Suprapubic skin (tissue), 4 donors: ENCODE measurements around the gene LTC4S. TPM values are rescaled to one million over a fixed set of nuclear protein-coding genes. Genes with fewer than 3 reads are reported as not detected.

Experiments
- DNase-seq, 2 donors: peaks; one replicate each; pipeline ENCODE4 v3.0.0-alpha.2; 2019; ENCODE audit warnings: low spot score in 2 of 2
- H3K27ac ChIP-seq: fragments of 200-600 bp; sonication (generic); one replicate; pipeline ENCODE4 v1.5.1; 2019
- H3K27me3 ChIP-seq: fragments of 200-600 bp; sonication (generic); one replicate; pipeline ENCODE4 v1.5.1; 2019
- H3K36me3 ChIP-seq: fragments of 200-600 bp; sonication (generic); one replicate; pipeline ENCODE4 v1.5.1; 2019
- H3K4me1 ChIP-seq: fragments of 200-600 bp; sonication (generic); one replicate; pipeline ENCODE4 v1.5.1; 2019
- H3K4me3 ChIP-seq: fragments of 200-600 bp; sonication (generic); one replicate; pipeline ENCODE4 v1.5.1; 2019; ENCODE audit warnings: mild to moderate bottlenecking
- H3K9me3 ChIP-seq: fragments of 200-600 bp; sonication (generic); one replicate; pipeline ENCODE4 v1.5.1; 2019
- EP300 ChIP-seq: sonication (generic); formaldehyde crosslinking; IDR thresholded peaks from one replicate; pipeline ENCODE4 v1.6.1; 2017; ENCODE audit warnings: antibody characterized with exemption
- POLR2A ChIP-seq, 2 donors: fragments of 450-650 bp; IDR thresholded peaks; one replicate each; pipeline ENCODE4 v1.6.1; 2017; ENCODE audit warnings: antibody characterized with exemption in 2 of 2, mild to moderate bottlenecking in 2 of 2, moderate library complexity in 2 of 2
- POLR2AphosphoS5 ChIP-seq, 3 donors: sonication (generic); formaldehyde crosslinking; IDR thresholded peaks; one replicate each; pipeline ENCODE4 v1.6.1; 2017; ENCODE audit warnings: antibody characterized with exemption in 3 of 3
- WGBS: methylation state at CpG from one replicate; pipeline ENCODE4 v1.1.5; 2018; 5-methylcytosine and 5-hydroxymethylcytosine counted together
- total RNA-seq, 4 donors: library from RNA; depleted of rRNA; stranded (reverse); fragments of >200 nt; gene quantifications; one replicate each; pipeline ENCODE4 v1.1.0, GENCODE V29; 2016
- TF ChIP-seq, protein P1 (sequence below), 2 donors: fragments of 200-600 bp in 1 of 2; fragments of 450-650 bp in 1 of 2; sonication (generic) in 1 of 2; IDR thresholded peaks; one replicate each; pipeline ENCODE4 v1.5.1; 2016 to 2019; ENCODE audit warnings: antibody characterized with exemption in 2 of 2, mild to moderate bottlenecking in 1 of 2, moderate library complexity in 1 of 2

LTC4S gene
- total RNA-seq, 4 donors from 2014 or later = 3.5 to 7.9 (median 4.5) TPM

DNA sequence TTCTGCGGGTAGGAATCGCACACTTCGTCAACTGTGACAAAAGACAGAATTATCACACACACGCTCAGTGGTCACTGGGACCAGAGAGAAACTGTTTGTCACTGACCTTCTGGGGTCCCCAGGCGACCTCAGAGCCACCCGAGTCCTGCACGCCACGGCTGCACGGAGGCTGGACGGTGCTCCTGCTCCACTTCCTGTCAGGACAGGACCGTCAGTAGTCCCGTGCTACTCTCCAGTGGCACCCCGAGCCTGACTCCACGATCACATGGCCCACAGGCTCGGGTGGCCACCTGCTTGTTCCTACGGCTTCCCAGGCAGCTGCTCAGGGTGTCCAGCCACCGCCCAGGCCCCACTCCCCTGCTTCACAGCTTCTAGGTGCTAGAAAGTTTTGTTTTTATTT, 47.0 kb downstream of the LTC4S start:
- 92% methylated on average over 13 of the region's 17 CpGs for WGBS
- Histone ChIP-seq H3K4me3 (no peak overlapping the region), H3K27me3 (no peaks in the 10 kb centered on the region), H3K9me3 (peaks cover 2% of the 10 kb centered on the region), H3K36me3 (peaks cover 55% of the 10 kb centered on the region), H3K27ac (no peak overlapping the region), H3K4me1 (no peaks in the 10 kb centered on the region)
- no peak for DNase-seq
- TF ChIP-seq, protein P1, sequence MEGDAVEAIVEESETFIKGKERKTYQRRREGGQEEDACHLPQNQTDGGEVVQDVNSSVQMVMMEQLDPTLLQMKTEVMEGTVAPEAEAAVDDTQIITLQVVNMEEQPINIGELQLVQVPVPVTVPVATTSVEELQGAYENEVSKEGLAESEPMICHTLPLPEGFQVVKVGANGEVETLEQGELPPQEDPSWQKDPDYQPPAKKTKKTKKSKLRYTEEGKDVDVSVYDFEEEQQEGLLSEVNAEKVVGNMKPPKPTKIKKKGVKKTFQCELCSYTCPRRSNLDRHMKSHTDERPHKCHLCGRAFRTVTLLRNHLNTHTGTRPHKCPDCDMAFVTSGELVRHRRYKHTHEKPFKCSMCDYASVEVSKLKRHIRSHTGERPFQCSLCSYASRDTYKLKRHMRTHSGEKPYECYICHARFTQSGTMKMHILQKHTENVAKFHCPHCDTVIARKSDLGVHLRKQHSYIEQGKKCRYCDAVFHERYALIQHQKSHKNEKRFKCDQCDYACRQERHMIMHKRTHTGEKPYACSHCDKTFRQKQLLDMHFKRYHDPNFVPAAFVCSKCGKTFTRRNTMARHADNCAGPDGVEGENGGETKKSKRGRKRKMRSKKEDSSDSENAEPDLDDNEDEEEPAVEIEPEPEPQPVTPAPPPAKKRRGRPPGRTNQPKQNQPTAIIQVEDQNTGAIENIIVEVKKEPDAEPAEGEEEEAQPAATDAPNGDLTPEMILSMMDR (IDR thresholded peaks at IDR 0.05) = no peak
- TF ChIP-seq POLR2A (IDR thresholded peaks at IDR 0.05) (no peak), POLR2AphosphoS5 (IDR thresholded peaks at IDR 0.05) (no peak), EP300 (no peak)

GRCh38 chr5:179841621-179842020, 47.8 kb downstream of the LTC4S start:
- TF ChIP-seq EP300 (no peak), POLR2AphosphoS5 (IDR thresholded peaks at IDR 0.05) (no peak), POLR2A (IDR thresholded peaks at IDR 0.05) (no peak)
- TF ChIP-seq, protein P1 (IDR thresholded peaks at IDR 0.05) = no peak
- Histone ChIP-seq H3K36me3 (peaks cover 52% of the 10 kb centered on the region), H3K27ac (no peak overlapping the region), H3K27me3 (no peaks in the 10 kb centered on the region), H3K9me3 (peaks cover 4% of the 10 kb centered on the region), H3K4me1 (no peaks in the 10 kb centered on the region), H3K4me3 (no peak overlapping the region)
- 91% methylated on average over 6 of the region's 9 CpGs for WGBS
- DNase-seq = no peak

Other genes with a start within 250 kb of the LTC4S start
- gene RUFY1, start 243.4 kb upstream of the LTC4S start, total RNA-seq = 10 to 100 TPM; 37.8 to 61.3 (median 55.0) TPM
- gene HNRNPH1, start 170.3 kb upstream of the LTC4S start, total RNA-seq = 100 to 1,000 TPM; 260 to 868 (median 295) TPM
- gene CBY3, start 113.0 kb upstream of the LTC4S start, total RNA-seq = not detected
- 100 to 1,000 TPM; 185 to 282 (median 240) TPM for gene CANX, start 95.0 kb upstream of the LTC4S start, total RNA-seq
- gene MAML1, start 61.2 kb upstream of the LTC4S start, total RNA-seq = 10 to 100 TPM; 26.5 to 45.0 (median 38.6) TPM
- 100 to 1,000 TPM in 2 of 4 donors, 10 to 100 TPM in 2; 74.5 to 142 (median 97.4) TPM for gene MGAT4B, start 12.9 kb downstream of the LTC4S start, total RNA-seq
- gene SQSTM1, start 26.9 kb downstream of the LTC4S start, total RNA-seq = 100 to 1,000 TPM; 183 to 282 (median 265) TPM
- 100 to 1,000 TPM in 1 of 4 donors, 10 to 100 TPM in 3; 11.6 to 102 (median 22.6) TPM for gene MRNIP, start 64.8 kb downstream of the LTC4S start, total RNA-seq
- 100 to 1,000 TPM in 3 of 4 donors, 10 to 100 TPM in 1; 97.5 to 177 (median 116) TPM for gene TBC1D9B, start 113.9 kb downstream of the LTC4S start, total RNA-seq